ENCODE measurements around the gene AKAP9.
"Not testable (repeated sequence)": the region's sequence is repeated elsewhere in the genome, so short reads cannot be mapped to it uniquely, and the experiment has no call there.

GRCh38 chr7:91893699-91894098 lies 47.0 kb upstream of the AKAP9 start:
- TF ChIP-seq POLR2A, CTCF (IDR thresholded peaks at IDR 0.05): not testable (repeated sequence)

Measured in body of pancreas (tissue), 4 donors.